C4-2B (cell line): ENCODE measurements around the gene HBZ.
"Not testable (repeated sequence)": the region's sequence is repeated elsewhere in the genome, so short reads cannot be mapped to it uniquely, and the experiment has no call there.

ENCODE experiments used
- H3K27ac ChIP-seq: fragments of 450-650 bp; 2 replicates; pipeline ENCODE4 v1.5.1; 2017
- ZFX ChIP-seq: fragments of 450-650 bp; IDR thresholded peaks from 2 replicates; pipeline ENCODE4 v1.6.1; 2017
- TF ChIP-seq, protein P1 (sequence below): fragments of 450-650 bp; conservative IDR thresholded peaks from 2 replicates; pipeline ENCODE4 v1.5.1; 2017; ENCODE audit warnings: mild to moderate bottlenecking

HBZ gene

DNA sequence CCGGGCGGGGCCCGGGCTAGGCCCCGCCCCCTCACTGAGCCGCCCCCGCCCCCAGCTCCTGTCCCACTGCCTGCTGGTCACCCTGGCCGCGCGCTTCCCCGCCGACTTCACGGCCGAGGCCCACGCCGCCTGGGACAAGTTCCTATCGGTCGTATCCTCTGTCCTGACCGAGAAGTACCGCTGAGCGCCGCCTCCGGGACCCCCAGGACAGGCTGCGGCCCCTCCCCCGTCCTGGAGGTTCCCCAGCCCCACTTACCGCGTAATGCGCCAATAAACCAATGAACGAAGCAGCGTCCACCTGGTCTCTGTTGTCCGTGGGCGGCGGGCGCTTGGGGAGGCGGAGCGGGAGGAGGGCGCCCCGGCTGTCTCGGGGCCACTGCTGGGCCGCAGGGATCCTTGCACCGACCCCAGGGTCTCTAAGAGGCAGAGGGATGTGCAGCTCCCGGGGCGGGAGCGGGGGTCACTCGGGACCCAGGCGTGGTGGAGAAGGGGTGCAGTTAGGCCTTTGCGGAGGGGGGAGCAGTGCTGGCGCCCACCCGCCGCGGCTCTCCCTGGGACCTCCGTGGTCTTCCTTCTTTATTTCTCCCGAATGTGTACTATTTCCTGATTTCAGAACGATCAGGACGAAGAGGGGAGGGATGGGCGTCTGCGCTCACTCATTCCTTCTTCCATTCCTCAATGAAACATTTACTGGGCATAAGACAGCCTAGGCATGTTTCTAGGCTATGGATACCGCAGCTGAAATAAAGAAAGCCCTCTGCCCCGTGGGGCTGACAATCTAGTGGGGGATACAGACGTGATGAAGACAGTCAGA, 2.0 kb downstream of the HBZ start:
- TF ChIP-seq, protein P1, sequence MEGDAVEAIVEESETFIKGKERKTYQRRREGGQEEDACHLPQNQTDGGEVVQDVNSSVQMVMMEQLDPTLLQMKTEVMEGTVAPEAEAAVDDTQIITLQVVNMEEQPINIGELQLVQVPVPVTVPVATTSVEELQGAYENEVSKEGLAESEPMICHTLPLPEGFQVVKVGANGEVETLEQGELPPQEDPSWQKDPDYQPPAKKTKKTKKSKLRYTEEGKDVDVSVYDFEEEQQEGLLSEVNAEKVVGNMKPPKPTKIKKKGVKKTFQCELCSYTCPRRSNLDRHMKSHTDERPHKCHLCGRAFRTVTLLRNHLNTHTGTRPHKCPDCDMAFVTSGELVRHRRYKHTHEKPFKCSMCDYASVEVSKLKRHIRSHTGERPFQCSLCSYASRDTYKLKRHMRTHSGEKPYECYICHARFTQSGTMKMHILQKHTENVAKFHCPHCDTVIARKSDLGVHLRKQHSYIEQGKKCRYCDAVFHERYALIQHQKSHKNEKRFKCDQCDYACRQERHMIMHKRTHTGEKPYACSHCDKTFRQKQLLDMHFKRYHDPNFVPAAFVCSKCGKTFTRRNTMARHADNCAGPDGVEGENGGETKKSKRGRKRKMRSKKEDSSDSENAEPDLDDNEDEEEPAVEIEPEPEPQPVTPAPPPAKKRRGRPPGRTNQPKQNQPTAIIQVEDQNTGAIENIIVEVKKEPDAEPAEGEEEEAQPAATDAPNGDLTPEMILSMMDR = no peak
- TF ChIP-seq ZFX = no peak
- no peak overlapping the region for H3K27ac ChIP-seq

DNA sequence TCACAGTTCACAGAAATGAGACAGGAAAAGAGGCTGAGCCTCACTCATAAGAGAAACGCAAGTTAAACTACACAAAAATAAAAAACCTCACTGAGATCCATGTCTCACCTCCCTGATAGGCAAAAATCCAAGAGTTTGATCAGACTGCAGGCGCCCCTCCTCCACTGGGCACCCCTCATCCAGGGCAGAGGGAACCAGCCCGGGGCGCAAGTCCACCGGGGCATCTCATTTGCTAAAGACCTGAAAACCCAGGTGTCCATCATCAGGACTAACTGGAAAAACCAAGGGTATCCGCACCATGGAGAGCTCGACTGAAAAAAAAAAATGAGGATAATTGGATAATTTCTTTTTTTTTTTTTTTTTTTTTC, 2.6 kb downstream of the HBZ start:
- TF ChIP-seq, protein P1 = no peak
- TF ChIP-seq ZFX = no peak
- no peak overlapping the region for H3K27ac ChIP-seq

DNA sequence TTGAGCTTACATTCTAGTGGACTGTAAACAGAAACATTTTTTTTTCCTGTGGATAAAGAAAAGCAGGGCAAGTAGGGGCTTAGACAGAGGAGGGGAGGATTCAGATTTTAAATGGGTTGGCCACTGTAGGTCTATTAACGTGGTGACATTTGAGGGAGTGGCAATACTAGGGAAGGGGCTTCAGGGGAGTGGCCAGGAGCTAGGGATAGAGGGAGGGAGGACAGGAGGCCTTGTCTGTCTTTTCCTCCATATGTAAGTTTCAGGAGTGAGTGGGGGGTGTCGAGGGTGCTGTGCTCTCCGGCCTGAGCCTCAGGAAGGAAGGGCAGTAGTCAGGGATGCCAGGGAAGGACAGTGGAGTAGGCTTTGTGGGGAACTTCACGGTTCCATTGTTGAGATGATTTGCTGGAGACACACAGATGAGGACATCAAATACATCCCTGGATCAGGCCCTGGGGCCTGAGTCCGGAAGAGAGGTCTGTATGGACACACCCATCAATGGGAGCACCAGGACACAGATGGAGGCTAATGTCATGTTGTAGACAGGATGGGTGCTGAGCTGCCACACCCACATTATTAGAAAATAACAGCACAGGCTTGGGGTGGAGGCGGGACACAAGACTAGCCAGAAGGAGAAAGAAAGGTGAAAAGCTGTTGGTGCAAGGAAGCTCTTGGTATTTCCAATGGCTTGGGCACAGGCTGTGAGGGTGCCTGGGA, 6.8 kb downstream of the HBZ start:
- no peak overlapping the region for H3K27ac ChIP-seq
- TF ChIP-seq, protein P1 = no peak
- no peak for TF ChIP-seq ZFX

DNA sequence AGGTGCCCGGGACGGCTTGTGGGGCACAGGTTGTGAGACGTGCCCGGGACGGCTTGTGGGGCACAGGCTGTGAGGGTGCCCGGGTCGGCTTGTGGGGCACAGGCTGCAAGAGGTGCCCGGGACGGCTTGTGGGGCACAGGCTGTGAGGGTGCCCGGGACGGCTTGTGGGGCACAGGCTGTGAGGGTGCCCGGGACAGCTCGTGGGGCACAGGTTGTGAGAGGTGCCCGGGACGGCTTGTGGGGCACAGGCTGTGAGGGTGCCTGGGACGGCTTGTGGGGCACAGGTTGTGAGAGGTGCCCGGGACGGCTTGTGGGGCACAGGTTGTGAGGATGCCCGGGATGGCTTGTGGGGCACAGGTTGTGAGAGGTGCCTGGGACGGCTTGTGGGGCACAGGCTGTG, 7.8 kb downstream of the HBZ start:
- H3K27ac ChIP-seq = not testable (repeated sequence)

DNA sequence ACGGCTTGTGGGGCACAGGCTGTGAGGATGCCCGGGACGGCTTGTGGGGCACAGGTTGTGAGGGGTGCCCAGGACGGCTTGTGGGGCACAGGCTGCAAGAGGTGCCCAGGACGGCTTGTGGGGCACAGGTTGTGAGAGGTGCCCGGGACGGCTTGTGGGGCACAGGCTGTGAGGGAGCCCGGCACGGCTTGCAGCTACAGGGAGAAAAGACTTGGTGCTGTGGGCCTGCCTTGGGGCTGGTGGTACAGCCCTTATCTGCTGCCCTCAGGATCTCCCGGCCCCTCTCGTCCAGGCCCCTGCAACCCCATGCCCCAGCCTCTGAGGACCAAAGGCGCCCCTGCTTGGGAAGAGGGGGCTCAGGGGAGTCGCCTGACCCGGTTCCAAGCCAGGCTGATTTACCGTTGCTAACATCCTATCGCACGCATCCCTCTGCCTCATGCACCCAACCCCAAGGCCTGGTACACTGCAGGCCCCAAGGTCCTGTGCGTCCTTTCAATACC, 8.3 kb downstream of the HBZ start:
- TF ChIP-seq ZFX = no peak
- TF ChIP-seq, protein P1 = no peak
- H3K27ac ChIP-seq = no peak overlapping the region

DNA sequence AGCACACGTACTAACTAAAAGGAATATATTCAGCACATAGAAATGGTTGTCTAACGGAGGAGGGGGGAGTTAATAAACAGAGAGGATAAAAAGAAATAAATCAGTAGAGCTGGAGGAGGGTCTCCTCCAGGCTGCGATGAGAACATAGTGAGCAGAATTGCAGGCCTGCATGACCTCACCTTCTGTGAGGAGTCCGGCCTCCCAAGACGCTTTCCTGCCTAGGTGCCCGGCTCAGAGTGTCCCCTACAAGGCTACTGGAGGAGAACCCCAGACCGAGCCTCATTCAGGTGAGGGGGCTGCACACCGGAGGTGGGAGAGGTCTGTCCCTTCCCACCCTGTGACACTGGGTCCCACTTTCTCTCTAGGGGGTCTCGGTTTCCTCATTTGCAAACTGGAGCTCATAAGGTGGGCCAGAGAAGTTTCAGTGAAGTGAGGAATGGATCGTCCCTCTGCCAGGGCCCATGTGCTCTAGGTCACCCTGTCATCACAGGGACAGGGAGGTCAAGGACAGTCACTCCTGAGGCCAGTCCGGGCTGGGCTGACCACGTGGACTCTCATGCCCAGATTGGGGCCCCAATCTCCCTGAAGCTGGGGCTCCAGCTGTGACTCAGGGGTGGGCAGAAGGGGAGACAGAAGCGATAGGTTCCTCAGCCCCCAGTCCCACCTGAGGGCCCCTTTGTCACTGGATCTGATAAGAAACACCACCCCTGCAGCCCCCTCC, 10.0 kb downstream of the HBZ start:
- H3K27ac ChIP-seq = no peak overlapping the region
- TF ChIP-seq, protein P1 = no peak
- no peak for TF ChIP-seq ZFX

DNA sequence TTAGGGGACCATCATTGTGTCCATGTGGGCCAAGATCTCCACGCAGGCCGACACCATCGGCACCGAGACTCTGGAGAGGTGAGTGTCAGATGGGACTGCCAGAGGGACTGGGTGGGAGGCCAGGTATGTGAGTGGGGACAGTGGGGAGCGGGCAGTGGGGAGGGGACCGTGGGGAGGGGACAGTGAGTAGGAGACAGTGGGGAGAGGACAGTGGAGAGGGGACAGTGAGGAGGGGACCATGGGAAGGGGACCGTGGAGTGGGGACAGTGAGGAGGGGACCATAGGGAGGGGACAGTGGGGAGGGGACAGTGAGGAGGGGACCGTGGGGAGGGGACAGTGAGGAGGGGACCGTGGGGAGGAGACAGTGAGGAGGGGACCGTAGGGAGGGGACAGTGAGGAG, 10.7 kb downstream of the HBZ start:
- H3K27ac ChIP-seq = not testable (repeated sequence)

DNA sequence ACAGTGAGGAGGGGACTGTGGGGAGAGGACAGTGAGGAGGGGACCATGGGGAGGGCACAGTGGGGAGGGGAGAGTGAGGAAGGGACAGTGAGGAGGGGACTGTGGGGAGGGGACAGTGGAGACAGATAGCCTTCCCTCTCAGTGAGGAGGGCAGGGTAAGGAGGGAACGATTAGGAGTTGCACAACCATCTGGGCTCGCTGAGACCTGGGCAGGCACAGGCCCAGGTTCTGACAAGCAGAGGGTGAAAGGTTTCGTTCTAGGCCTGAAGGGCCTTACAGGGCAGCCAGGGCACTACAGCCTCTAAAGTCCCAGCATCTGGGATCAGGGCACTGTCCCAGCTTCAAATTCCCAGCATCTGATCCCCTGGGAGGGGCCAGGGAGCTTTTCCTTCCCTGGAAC, 11.3 kb downstream of the HBZ start:
- not testable (repeated sequence) for H3K27ac ChIP-seq

DNA sequence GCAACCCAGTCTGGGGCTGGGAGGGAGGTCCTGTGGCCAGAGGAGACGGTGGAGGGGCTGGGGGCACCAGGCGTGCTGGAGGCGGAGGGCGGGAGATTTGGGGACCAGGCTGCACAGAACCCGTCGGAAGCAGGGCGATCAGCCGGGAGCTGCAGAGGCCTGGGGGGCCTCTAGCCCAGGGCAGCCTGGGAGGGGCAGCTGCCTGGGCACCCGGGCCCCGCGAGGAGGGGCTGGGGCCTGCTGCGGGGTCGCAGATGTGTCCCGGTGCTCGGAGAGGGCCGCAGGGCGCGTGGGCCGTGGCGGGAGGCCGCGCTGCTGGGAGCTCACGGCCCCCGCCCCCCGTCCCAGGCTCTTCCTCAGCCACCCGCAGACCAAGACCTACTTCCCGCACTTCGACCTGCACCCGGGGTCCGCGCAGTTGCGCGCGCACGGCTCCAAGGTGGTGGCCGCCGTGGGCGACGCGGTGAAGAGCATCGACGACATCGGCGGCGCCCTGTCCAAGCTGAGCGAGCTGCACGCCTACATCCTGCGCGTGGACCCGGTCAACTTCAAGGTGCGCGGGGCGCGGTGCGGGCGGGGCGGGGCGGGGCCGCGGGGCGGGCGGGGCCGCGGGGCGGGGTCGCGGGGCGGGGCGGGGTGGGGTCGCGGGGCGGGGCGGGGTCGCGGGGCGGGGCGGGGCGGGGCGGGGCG, 11.8 kb downstream of the HBZ start:
- H3K27ac ChIP-seq = not testable (repeated sequence)
